ENCODE data around the gene C2CD2. TPM values are rescaled to one million over a fixed set of nuclear protein-coding genes. Genes with fewer than 3 reads are reported as not detected.

The C2CD2 gene
- total and polyA plus RNA-seq, 2 of the 4 experiments (the other 2 are of a cell fraction) = 15.6 to 25.3 TPM

DNA sequence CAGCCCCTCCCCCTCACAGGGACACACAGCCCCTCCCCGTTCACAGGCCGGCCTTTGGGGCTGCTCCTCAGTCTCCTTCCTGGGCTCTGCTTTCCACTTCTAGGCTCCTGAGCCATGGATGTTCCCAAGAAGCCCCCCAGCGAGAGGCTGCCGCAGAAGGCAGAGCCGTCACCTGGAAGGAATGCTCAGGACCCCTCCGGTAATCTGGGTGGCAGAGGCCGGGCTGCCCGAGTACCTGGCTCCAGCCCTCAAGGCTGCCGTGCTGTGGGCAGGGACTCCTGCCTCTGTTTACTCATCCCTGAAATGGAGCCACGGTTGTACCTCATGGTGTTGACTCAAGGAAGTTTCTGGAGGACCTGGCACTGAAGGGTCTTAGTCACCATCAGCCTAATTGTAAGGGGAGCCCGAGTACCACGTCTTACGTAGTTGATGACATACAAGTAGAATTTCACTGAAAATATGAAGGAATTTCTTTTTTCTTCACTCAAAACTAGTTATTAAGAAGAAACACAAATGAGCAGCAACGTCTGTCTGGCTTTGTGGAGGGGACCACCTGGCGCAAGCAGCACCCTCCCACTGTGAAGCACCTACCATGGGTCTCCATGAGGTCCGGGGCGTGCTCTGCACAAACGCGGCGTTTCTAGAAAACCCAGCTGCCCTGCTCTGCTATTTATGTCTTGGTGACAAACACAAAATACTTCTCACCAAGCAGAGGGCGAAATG lies 108.3 kb downstream of the C2CD2 start (continued):
- TF ChIP-seq MAFK (IDR thresholded peaks at IDR 0.05; ENCODE audit: low read depth, low read length) = no peak

DNA sequence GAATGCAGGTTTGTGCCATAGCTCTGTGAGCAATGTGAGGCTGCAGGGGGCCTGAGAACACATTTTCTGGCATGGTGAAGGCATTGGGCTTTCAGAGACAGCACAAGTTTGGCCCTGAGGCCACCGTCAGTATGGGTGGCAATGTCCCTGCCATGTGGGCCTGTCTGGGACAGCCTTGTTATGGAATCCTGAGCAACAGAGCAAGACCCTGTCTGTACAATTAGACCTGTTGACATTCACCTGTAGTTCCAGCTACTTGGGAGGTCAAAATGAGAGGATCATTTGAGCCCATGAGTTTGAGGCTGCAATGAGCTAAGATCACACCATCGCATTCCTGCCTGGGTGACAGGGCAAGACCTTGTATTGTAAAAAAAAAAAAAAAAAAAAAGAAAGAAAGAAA lies 110.2 kb downstream of the C2CD2 start:
- Histone ChIP-seq H4K5ac (ENCODE audit: low read depth, low read length) (no peak overlapping the region), H2BK15ac (ENCODE audit: low read depth, low read length) (no peak overlapping the region), H3K23ac (ENCODE audit: low read depth, low read length) (no peak overlapping the region), H3K9me1 (ENCODE audit: insufficient read depth, low read length) (peaks cover 3% of the 10 kb centered on the region; the same call in 1 of the 2 replicates), H3K9me3 (ENCODE audit: control insufficient read depth, insufficient read depth, low read length) (no peaks in the 10 kb centered on the region; the same call in 1 of the 2 replicates), H3K36me3 (ENCODE audit: control insufficient read depth, insufficient read depth, low read length) (peaks cover 7% of the 10 kb centered on the region), H2AK5ac (ENCODE audit: low read depth, low read length) (no peak overlapping the region), H2BK120ac (ENCODE audit: low read depth, low read length) (no peak overlapping the region), H2AFZ (replicated peaks; ENCODE audit: low read length, poor library complexity) (no peak overlapping the region), H3K56ac (ENCODE audit: extremely low read depth, insufficient read depth, low read length) (no peak overlapping the region), H3K79me1 (ENCODE audit: low read depth in 1 of 2, low read length in 2 of 2) (no peaks in the 10 kb centered on the region), H2AK9ac (replicated peaks; ENCODE audit: low read depth, low read length, poor library complexity) (no peak overlapping the region), H3K4me1 (ENCODE audit: control insufficient read depth, insufficient read depth, low read length) (no peaks in the 10 kb centered on the region), H4K91ac (ENCODE audit: insufficient read depth, low read depth, low read length) (no peak overlapping the region), H3K4ac (ENCODE audit: low read depth, low read length) (no peak overlapping the region), H2BK5ac (ENCODE audit: low read depth, low read length, poor library complexity, severe bottlenecking) (no peak overlapping the region), H3K14ac (replicated peaks; ENCODE audit: low read depth, low read length) (no peak overlapping the region), H3K4me2 (ENCODE audit: low read depth, low read length) (no peak overlapping the region), H2BK20ac (ENCODE audit: low read depth, low read length) (no peak overlapping the region), H3K27me3 (ENCODE audit: control insufficient read depth, insufficient read depth, low read length) (no peaks in the 10 kb centered on the region), H3K4me3 (ENCODE audit: insufficient read depth, low read depth, low read length) (no peak overlapping the region), H3K18ac (ENCODE audit: low read depth, low read length) (no peak overlapping the region), H4K20me1 (ENCODE audit: insufficient read depth, low read length) (no peaks in the 10 kb centered on the region; the same call in 1 of the 2 replicates), H3K9ac (ENCODE audit: low read depth, low read length) (no peak overlapping the region), H4K8ac (ENCODE audit: low read depth in 2 of 2, low read length in 2 of 2) (no peak overlapping the region), H3K27ac (ENCODE audit: insufficient read depth, low read length) (no peak overlapping the region)
- in situ Hi-C loops (cut with MboI; ENCODE audit: low sequenced_read_pairs) = no loop called here
- no TSS peak for BruUV-seq (replicated peaks)
- POLR2A ChIA-PET (ENCODE audit: unreplicated experiment) = no interaction called here
- no peak for ATAC-seq (ENCODE audit: low read depth)
- 100% methylated on average over 1 of the region's 2 CpGs; no CpG with 5 or more reads in 1 of the 2 experiments for WGBS, 2 experiments (ENCODE audit: extremely low coverage in 2 of 2, insufficient read length in 1 of 2)
- CTCF ChIA-PET = no interaction called here
- dilution Hi-C loops (cut with HindIII; ENCODE audit: low sequenced_read_pairs, unreplicated experiment) = no loop called here
- DNase-seq = no peak
- intact Hi-C loops (cut with micrococcal nuclease) = no loop called here
- TF ChIP-seq CHD1 (IDR thresholded peaks at IDR 0.05; ENCODE audit: low read depth, low read length) (no peak), MAZ (IDR thresholded peaks at IDR 0.05; ENCODE audit: borderline replicate concordance, low read depth, low read length) (no peak), BHLHE40 (IDR thresholded peaks at IDR 0.05; ENCODE audit: low read depth, low read length) (no peak), MXI1 (IDR thresholded peaks at IDR 0.05; ENCODE audit: borderline replicate concordance, low read depth, low read length) (no peak), POLR2A (IDR thresholded peaks at IDR 0.05; ENCODE audit: low read depth, low read length) (no peak), SMC3 (IDR thresholded peaks at IDR 0.05; ENCODE audit: low read depth, low read length) (no peak), RFX5 (IDR thresholded peaks at IDR 0.05; ENCODE audit: low read depth, low read length) (no peak), MAFK (IDR thresholded peaks at IDR 0.05; ENCODE audit: low read depth, low read length) (no peak), CEBPB (IDR thresholded peaks at IDR 0.05; ENCODE audit: low read depth, low read length) (no peak), NFE2L2 (IDR thresholded peaks at IDR 0.05; ENCODE audit: low read depth, low read length) (no peak)
- TF ChIP-seq, protein P1, sequence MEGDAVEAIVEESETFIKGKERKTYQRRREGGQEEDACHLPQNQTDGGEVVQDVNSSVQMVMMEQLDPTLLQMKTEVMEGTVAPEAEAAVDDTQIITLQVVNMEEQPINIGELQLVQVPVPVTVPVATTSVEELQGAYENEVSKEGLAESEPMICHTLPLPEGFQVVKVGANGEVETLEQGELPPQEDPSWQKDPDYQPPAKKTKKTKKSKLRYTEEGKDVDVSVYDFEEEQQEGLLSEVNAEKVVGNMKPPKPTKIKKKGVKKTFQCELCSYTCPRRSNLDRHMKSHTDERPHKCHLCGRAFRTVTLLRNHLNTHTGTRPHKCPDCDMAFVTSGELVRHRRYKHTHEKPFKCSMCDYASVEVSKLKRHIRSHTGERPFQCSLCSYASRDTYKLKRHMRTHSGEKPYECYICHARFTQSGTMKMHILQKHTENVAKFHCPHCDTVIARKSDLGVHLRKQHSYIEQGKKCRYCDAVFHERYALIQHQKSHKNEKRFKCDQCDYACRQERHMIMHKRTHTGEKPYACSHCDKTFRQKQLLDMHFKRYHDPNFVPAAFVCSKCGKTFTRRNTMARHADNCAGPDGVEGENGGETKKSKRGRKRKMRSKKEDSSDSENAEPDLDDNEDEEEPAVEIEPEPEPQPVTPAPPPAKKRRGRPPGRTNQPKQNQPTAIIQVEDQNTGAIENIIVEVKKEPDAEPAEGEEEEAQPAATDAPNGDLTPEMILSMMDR (conservative IDR thresholded peaks at IDR 0.05; ENCODE audit: low read depth, low read length) = no peak
- TF ChIP-seq, protein P2, sequence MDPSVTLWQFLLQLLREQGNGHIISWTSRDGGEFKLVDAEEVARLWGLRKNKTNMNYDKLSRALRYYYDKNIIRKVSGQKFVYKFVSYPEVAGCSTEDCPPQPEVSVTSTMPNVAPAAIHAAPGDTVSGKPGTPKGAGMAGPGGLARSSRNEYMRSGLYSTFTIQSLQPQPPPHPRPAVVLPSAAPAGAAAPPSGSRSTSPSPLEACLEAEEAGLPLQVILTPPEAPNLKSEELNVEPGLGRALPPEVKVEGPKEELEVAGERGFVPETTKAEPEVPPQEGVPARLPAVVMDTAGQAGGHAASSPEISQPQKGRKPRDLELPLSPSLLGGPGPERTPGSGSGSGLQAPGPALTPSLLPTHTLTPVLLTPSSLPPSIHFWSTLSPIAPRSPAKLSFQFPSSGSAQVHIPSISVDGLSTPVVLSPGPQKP (IDR thresholded peaks at IDR 0.05; ENCODE audit: borderline replicate concordance, low read depth, low read length) = no peak
- TF ChIP-seq, protein P3, sequence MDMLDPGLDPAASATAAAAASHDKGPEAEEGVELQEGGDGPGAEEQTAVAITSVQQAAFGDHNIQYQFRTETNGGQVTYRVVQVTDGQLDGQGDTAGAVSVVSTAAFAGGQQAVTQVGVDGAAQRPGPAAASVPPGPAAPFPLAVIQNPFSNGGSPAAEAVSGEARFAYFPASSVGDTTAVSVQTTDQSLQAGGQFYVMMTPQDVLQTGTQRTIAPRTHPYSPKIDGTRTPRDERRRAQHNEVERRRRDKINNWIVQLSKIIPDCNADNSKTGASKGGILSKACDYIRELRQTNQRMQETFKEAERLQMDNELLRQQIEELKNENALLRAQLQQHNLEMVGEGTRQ (IDR thresholded peaks at IDR 0.05; ENCODE audit: low read depth, low read length) = no peak
